ENCODE data around the gene SNTG2.

Gene SNTG2

DNA sequence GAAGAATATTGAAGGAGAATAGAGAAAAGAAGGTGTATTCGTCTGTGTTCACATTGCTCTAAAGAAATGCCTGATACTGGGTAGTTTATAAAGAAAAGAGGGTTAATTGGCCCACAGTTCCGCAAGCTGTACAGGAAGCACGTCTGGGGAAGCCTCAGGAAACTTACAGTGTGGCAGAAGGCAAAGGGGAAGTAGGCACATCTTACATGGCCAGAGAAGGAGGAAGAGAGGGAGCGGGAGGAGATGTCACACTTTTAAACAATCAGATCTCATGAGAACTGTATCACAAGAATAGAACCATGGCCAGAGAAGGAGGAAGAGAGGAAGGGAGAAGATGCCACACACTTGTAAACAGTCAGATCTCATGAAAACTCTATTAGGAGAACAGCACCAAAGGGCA lies 303.0 kb downstream of the SNTG2 start:
- Mint-ChIP-seq H3K27me3 (ENCODE audit: low read depth) (peaks cover 6% of the 10 kb centered on the region), H3K4me1 (ENCODE audit: low read depth) (peaks cover 4% of the 10 kb centered on the region), H3K4me3 (no peak overlapping the region), H3K27ac (no peak overlapping the region), H3K36me3 (ENCODE audit: low read depth) (no peaks in the 10 kb centered on the region), H3K9me3 (no peaks in the 10 kb centered on the region)
- DNase-seq (ENCODE audit: low spot score), result no peak

GRCh38 chr2:1254662-1255343 lies 304.2 kb downstream of the SNTG2 start:
- Mint-ChIP-seq H3K27me3 (ENCODE audit: low read depth) (peaks cover 8% of the 10 kb centered on the region), H3K9me3 (no peaks in the 10 kb centered on the region), H3K4me3 (no peak overlapping the region), H3K4me1 (ENCODE audit: low read depth) (peaks cover 4% of the 10 kb centered on the region), H3K36me3 (ENCODE audit: low read depth) (no peaks in the 10 kb centered on the region), H3K27ac (no peak overlapping the region)
- DNase-seq (ENCODE audit: low spot score), result no peak

GRCh38 chr2:1256632-1257324 lies 306.1 kb downstream of the SNTG2 start:
- no peak for DNase-seq (ENCODE audit: low spot score)
- no peaks in the 10 kb centered on the region for H3K9me3 Mint-ChIP-seq
- H3K27me3 Mint-ChIP-seq (ENCODE audit: low read depth), result peaks cover 5% of the 10 kb centered on the region
- no peaks in the 10 kb centered on the region for H3K4me1 Mint-ChIP-seq (ENCODE audit: low read depth)
- H3K27ac Mint-ChIP-seq, result no peak overlapping the region
- no peaks in the 10 kb centered on the region for H3K36me3 Mint-ChIP-seq (ENCODE audit: low read depth)
- no peak overlapping the region for H3K4me3 Mint-ChIP-seq

- Mint-ChIP-seq H3K4me3 (no peak overlapping the region), H3K27me3 (ENCODE audit: low read depth) (peaks cover 5% of the 10 kb centered on the region)
Observed at GRCh38 chr2:1257334-1257733, 306.7 kb downstream of the SNTG2 start.

GRCh38 chr2:1259746-1260145 lies 309.1 kb downstream of the SNTG2 start:
- Mint-ChIP-seq H3K4me1 (ENCODE audit: low read depth) (no peaks in the 10 kb centered on the region), H3K9me3 (no peaks in the 10 kb centered on the region), H3K27me3 (ENCODE audit: low read depth) (peaks cover 2% of the 10 kb centered on the region), H3K4me3 (no peak overlapping the region), H3K36me3 (ENCODE audit: low read depth) (no peaks in the 10 kb centered on the region), H3K27ac (no peak overlapping the region)
- no peak for DNase-seq (ENCODE audit: low spot score)

More at GRCh38 chr2:1257334-1257733, 306.7 kb downstream of the SNTG2 start:
- H3K27ac Mint-ChIP-seq, result no peak overlapping the region
- no peak for DNase-seq (ENCODE audit: low spot score)
- H3K36me3 Mint-ChIP-seq (ENCODE audit: low read depth), result no peaks in the 10 kb centered on the region
- H3K9me3 Mint-ChIP-seq, result no peaks in the 10 kb centered on the region
- H3K4me1 Mint-ChIP-seq (ENCODE audit: low read depth), result no peaks in the 10 kb centered on the region

DNA sequence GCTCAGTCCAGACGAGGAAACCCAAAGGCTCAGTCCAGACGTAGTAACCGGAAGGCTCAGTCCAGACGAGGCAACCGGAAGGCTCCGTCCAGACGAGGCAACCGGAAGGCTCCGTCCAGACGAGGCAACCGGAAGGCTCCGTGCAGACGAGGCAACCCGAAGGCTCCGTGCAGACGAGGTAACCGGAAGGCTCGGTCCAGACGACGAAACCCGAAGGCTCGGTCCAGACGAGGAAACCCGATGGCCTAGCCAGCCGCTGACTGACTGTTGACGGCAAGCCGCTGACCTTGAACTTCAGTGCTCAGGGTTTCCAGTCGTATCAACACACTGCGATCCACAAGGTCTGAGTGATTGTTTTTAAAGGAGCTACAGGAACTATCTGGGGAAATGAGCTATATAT lies 312.0 kb downstream of the SNTG2 start:
- Mint-ChIP-seq H3K4me1 (ENCODE audit: low read depth) (no peaks in the 10 kb centered on the region), H3K9me3 (no peaks in the 10 kb centered on the region), H3K4me3 (no peak overlapping the region), H3K27me3 (ENCODE audit: low read depth) (peaks cover 2% of the 10 kb centered on the region), H3K36me3 (ENCODE audit: low read depth) (no peaks in the 10 kb centered on the region), H3K27ac (no peak overlapping the region)
- no peak for DNase-seq (ENCODE audit: low spot score)

DNA sequence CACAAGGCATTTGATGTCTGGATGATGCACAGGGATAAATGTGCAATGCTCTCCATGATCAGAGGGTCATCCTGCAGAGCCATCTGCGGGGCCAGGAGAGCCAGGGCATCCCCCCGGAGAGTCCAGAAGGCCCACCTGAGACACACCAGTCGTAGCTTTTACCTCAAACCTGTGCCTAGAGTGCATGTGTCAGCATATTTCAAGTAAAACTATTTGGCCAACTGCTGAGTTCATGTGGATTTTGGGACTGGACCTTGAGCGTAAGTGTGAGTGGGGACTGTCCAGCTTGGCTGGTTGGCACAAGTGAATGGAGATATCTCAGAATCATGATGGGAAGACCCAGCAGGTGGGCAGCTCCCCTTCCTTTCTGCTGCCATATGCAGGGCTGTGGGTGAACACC lies 314.8 kb downstream of the SNTG2 start:
- no peaks in the 10 kb centered on the region for H3K4me1 Mint-ChIP-seq (ENCODE audit: low read depth)
- no peaks in the 10 kb centered on the region for H3K27me3 Mint-ChIP-seq (ENCODE audit: low read depth)
- H3K27ac Mint-ChIP-seq, result no peak overlapping the region
- no peaks in the 10 kb centered on the region for H3K36me3 Mint-ChIP-seq (ENCODE audit: low read depth)
- no peak for DNase-seq (ENCODE audit: low spot score)
- no peaks in the 10 kb centered on the region for H3K9me3 Mint-ChIP-seq
- no peak overlapping the region for H3K4me3 Mint-ChIP-seq

- no peak for DNase-seq (ENCODE audit: low spot score)
- Mint-ChIP-seq H3K4me3 (no peak overlapping the region), H3K27ac (no peak overlapping the region), H3K36me3 (ENCODE audit: low read depth) (no peaks in the 10 kb centered on the region), H3K9me3 (no peaks in the 10 kb centered on the region), H3K27me3 (ENCODE audit: low read depth) (no peaks in the 10 kb centered on the region), H3K4me1 (ENCODE audit: low read depth) (no peaks in the 10 kb centered on the region)
Observed at GRCh38 chr2:1266351-1266750, 315.7 kb downstream of the SNTG2 start.

DNA sequence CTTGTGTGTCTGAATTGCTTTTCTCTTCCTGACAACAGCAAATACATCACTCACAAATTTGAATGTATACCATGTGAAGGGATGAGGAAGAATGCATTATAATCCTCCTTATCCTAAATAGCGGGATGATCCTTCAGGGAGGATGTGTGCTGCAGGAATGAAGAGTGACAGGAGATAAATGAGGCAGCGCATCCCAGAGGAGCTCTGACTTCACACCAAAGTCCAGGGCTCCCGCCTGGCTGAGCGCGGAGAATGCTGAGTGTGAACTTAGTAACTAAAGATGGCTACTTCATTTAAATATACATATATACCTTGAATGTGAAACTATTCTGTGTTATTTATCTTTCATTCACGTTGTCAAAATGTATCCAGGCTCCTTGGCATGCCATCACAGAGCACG lies 317.4 kb downstream of the SNTG2 start:
- Mint-ChIP-seq H3K27me3 (ENCODE audit: low read depth) (no peaks in the 10 kb centered on the region), H3K4me1 (ENCODE audit: low read depth) (no peaks in the 10 kb centered on the region), H3K4me3 (no peak overlapping the region), H3K9me3 (no peaks in the 10 kb centered on the region), H3K36me3 (ENCODE audit: low read depth) (no peaks in the 10 kb centered on the region), H3K27ac (no peak overlapping the region)
- DNase-seq (ENCODE audit: low spot score), result no peak

GRCh38 chr2:1269812-1270211 lies 319.2 kb downstream of the SNTG2 start:
- Mint-ChIP-seq H3K27ac (no peak overlapping the region), H3K27me3 (ENCODE audit: low read depth) (peaks cover 2% of the 10 kb centered on the region), H3K36me3 (ENCODE audit: low read depth) (no peaks in the 10 kb centered on the region), H3K9me3 (no peaks in the 10 kb centered on the region), H3K4me3 (no peak overlapping the region), H3K4me1 (ENCODE audit: low read depth) (no peaks in the 10 kb centered on the region)
- no peak for DNase-seq (ENCODE audit: low spot score)

DNA sequence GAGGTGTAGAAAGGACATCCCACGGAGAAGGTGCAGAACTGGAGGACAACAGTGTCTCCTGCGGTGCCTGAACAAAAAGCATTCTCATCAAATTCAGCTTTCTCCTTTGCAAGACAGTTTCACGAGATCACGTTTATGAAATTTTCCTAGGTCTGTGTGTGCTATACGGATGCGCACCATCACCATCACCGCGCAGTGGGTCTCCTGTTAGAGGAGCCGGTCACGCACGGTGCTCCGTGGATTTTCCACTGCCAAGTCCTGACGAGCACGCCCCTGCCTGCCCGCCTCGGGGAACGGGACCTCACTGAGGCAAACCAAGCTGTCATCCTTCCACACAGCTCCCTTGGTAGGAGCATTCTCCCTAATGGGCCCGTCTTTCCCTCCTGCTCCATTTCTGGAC lies 322.2 kb downstream of the SNTG2 start:
- Mint-ChIP-seq H3K36me3 (ENCODE audit: low read depth) (no peaks in the 10 kb centered on the region), H3K4me3 (no peak overlapping the region), H3K9me3 (no peaks in the 10 kb centered on the region), H3K27ac (no peak overlapping the region), H3K4me1 (ENCODE audit: low read depth) (no peaks in the 10 kb centered on the region), H3K27me3 (ENCODE audit: low read depth) (peaks cover 2% of the 10 kb centered on the region)
- no peak for DNase-seq (ENCODE audit: low spot score)

GRCh38 chr2:1277634-1278033 lies 327.0 kb downstream of the SNTG2 start:
- no peak for DNase-seq (ENCODE audit: low spot score)
- Mint-ChIP-seq H3K4me1 (ENCODE audit: low read depth) (no peaks in the 10 kb centered on the region), H3K9me3 (no peaks in the 10 kb centered on the region), H3K27ac (no peak overlapping the region), H3K27me3 (ENCODE audit: low read depth) (peaks cover 2% of the 10 kb centered on the region), H3K36me3 (ENCODE audit: low read depth) (no peaks in the 10 kb centered on the region), H3K4me3 (no peak overlapping the region)

GRCh38 chr2:1278125-1278524 lies 327.5 kb downstream of the SNTG2 start:
- peaks cover 2% of the 10 kb centered on the region for H3K27me3 Mint-ChIP-seq (ENCODE audit: low read depth)
- no peaks in the 10 kb centered on the region for H3K4me1 Mint-ChIP-seq (ENCODE audit: low read depth)
- no peaks in the 10 kb centered on the region for H3K36me3 Mint-ChIP-seq (ENCODE audit: low read depth)
- no peaks in the 10 kb centered on the region for H3K9me3 Mint-ChIP-seq
- DNase-seq (ENCODE audit: low spot score), result no peak
- H3K4me3 Mint-ChIP-seq, result no peak overlapping the region
- no peak overlapping the region for H3K27ac Mint-ChIP-seq

GRCh38 chr2:1278861-1279260 lies 328.2 kb downstream of the SNTG2 start:
- no peak for DNase-seq (ENCODE audit: low spot score)
- H3K4me3 Mint-ChIP-seq, result no peak overlapping the region
- H3K36me3 Mint-ChIP-seq (ENCODE audit: low read depth), result no peaks in the 10 kb centered on the region
- no peak overlapping the region for H3K27ac Mint-ChIP-seq
- H3K4me1 Mint-ChIP-seq (ENCODE audit: low read depth), result no peaks in the 10 kb centered on the region
- H3K9me3 Mint-ChIP-seq, result no peaks in the 10 kb centered on the region
- peaks cover 2% of the 10 kb centered on the region for H3K27me3 Mint-ChIP-seq (ENCODE audit: low read depth)

- Mint-ChIP-seq H3K36me3 (ENCODE audit: low read depth) (no peaks in the 10 kb centered on the region), H3K4me3 (no peak overlapping the region), H3K27me3 (ENCODE audit: low read depth) (no peaks in the 10 kb centered on the region), H3K9me3 (no peaks in the 10 kb centered on the region), H3K4me1 (ENCODE audit: low read depth) (no peaks in the 10 kb centered on the region), H3K27ac (no peak overlapping the region)
- no peak for DNase-seq (ENCODE audit: low spot score)
Observed at GRCh38 chr2:1282552-1282951, 331.9 kb downstream of the SNTG2 start.
